Measurements from ENCODE around the gene SNX33.
"Not testable (repeated sequence)": the region's sequence is repeated elsewhere in the genome, so short reads cannot be mapped to it uniquely, and the experiment has no call there.

The SNX33 gene

DNA sequence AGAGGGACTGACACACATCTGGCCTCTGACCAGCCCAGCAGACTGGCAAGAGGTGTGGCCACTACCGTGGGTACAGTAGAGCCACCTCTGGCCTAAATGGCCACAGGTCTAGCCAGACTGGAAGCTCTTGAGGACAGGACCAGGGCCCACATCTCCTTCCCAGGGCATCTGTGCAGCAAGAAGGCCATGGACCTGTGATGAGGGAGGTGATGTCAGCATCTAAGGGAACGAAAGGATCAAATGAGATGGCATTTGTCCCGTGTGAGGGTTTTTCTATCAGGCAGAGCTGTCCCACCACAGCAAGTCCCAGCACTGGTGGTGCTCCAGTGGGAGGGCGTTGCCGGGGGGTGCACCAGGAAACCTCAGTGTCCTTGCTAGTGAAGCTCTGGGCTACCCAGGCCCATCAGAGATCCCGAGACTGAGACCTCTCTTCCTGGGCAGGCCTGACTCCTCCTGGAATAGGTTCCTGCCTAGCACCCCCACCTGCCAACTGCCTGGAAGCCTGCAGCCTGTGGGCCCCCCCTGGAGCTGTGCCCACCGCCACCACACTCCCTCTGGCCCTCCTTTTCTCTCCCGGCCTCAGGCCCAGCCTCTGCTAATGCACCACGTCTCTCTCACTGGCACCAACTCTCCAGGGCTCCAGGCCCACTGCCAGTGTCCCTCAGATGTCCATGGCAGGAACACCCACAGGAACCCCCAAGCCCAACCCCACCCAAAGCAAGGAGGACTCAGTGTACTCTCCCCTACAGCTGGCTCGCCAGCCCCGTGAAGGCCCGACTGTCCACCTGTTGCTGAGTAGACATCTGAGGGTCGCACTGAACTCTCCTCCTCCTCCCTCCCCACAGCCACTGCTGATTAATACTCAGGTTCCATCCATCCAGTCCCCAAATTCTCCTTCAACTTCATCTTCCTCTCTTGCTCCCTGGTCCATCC, 53.6 kb downstream of the SNX33 start:
- not testable (repeated sequence) for DNase-seq

DNA sequence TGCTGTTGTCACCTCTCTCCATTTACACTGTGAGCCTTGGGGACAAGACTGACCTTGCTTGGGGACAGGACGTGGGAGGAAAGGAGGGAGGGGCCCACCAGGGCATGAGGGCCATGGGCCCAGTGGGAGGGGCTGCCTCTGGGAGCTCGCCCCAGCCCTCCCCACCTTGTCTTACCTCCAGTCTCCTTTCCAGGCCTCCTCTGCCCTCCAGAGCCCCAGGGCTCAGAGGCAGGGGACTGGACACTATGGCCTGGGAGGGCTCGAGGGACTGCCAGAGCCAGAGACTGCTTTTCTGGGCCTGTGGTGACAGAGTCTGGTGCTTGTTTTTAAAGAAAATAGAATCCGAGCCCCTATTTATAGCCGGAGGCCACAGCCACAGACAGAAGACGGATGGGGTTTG, 54.7 kb downstream of the SNX33 start:
- no peak for DNase-seq

DNA sequence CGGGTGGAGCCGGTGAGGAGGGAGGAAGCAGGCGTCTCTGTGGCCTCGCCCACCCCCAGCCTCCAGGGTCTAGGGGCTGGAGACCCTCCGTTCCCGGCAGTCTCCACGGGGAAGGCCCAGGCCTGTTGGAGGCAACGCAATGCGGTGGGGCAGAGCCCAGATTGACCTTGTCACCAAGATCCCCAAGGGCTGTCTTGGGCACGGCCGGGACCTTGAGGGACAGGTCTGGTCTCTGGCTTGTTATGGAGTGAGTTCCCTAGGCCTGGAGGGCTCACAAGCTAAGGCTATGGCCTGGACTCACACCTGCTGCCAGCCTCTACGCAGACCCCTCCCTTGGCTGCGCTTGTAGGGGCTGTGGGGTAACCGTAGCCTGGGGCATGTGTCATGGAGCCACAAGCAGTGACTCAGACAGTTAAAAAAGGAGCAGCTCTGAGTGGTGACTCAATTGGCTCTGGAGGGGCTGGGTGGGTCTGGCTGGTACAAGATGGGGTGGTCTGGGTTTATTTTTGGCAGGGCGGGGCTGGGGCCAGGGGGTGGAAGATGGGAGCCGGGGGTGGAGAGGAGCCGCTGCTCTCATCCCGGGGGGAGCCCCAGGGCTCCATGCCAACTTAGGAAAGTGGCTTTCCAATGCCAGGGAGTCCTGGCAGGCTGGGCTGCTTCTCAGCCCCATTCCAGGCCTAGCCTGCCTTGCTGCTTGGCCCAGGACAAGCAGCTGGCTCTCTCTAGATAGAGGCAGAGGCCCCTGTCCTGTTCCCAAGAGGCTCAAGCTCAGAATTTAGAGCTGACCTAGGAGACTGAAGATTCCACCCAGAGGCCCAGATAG, 55.9 kb downstream of the SNX33 start:
- not testable (repeated sequence) for DNase-seq

DNA sequence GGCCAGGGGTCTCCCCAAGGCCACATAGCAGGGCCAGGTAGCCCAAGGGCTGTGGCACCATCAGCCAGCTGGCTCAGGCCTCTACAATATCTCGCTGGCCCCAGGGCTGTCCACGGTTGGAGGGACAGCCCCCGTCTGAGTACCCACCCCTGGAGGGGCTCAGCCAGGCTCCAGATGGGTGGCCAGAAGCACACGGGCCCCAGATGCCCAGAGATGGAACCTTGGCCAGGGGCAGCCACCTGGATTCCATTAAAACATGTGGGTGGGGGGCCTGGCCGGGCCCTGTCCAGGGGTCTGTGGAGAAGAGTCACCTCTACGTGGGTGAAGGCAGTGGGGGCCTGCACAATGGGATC, 56.5 kb downstream of the SNX33 start:
- no peak for DNase-seq

DNA sequence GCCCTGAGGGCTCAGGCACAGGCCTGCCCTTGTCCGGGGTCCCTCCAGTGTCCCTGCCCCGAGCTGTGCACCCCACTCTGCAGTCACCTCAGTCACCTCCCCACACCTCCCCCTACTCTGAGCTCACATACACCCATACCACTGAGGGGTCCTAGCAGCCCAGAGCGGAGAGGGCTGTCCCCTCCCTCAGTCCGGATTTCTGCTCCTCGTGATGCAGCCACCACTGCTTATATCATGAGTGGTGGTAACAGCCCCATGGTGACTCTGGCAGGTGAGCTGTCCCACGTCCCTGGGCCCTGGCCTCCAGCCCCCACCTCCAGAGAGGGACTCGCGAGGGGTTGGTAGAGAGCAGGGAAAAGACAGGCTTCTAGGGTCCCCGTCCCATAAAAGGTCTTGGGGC, 56.9 kb downstream of the SNX33 start:
- DNase-seq, result no peak

DNA sequence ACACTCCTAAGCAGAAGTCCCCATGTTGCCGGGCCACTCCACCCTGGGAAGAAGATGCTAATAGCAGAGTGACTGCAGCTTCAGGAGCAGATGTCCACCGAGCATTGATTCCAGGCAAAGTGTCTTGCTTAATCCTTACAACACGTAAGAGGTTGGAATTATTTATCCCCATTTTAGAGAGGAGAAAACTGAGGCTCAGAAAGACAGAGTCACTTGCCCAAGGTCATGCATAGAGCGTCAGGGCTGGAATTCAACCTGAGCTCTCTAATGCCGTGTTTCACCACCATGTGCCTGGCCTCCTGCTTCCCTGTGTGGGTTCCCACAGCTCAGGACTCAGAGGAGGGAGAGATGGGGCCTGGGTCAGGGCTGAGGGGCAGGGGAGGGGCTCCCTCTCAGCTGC, 57.7 kb downstream of the SNX33 start:
- DNase-seq, result not testable (repeated sequence)

DNA sequence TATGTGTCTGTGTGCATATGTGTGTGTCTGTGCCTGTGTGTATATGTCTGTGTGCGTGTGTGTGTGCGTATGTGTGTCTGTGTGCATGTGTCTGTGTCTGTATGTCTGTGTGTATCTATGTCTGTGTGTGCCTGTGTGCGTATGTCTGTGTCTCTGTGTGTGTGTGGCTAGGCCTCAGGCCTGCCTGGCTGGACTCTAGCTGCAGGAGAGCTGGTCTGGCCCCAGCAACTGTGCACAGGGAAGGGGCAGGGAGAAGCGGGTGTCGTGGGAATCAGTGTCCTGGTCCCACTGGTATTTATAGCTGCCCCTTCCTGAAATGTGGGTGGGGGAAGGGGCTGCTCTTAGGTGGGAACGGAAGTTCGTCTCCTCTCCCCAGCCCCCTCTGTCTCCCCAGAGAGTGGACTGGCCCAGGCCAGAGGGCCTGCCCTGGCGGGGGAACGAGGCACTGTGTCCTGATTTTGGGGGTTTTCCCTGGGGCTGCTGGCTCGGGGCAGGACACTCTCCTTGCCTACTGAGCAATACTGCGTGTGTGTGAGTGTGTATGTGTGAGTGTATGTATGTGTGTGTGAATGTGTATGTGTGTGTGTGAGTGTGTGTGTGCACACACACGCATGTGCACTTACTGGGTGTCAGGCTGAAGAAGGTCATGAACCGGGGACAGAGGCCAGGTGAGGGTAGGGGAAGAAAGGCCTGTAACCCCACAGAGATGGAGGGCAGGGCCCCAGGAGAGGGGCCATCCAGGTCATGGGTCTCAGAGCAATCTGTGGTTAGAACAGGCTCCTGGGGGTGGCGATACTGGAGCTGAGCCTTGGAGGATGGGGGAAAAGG, 58.4 kb downstream of the SNX33 start:
- DNase-seq, result no peak

DNA sequence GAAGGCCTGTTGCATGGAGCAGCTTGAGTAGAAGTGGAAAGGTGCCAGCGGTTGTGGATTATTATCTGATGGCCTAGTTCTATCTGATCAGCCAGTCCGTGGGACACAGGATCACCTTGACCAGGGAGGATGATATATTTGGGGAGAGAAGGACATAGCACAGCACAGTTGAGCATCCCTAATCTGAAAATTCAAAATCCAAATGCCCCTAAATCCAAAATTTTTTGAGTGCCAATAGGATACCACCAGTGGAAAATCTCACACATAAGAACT, 58.9 kb downstream of the SNX33 start:
- no peak for DNase-seq

DNA sequence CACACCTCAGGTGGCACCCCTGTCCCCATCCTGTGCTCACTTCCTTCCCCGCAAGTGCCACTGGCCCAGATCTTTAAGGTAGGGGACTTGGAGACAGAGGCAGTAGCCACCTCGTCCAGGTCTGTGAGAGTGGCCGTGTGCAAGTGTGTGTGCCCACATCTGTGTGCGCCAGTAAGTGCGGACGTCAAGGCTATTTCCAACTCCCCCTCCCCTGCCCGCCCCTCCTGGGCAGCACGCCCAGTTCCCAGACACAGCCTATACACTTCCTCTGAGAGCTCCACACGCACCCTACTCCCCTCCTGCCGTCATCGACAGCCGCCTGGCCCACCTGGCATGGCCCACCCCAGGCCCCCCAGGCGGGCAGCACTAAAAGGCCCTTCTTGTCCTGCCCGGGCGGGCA, 61.7 kb downstream of the SNX33 start:
- DNase-seq, result not testable (repeated sequence)

DNA sequence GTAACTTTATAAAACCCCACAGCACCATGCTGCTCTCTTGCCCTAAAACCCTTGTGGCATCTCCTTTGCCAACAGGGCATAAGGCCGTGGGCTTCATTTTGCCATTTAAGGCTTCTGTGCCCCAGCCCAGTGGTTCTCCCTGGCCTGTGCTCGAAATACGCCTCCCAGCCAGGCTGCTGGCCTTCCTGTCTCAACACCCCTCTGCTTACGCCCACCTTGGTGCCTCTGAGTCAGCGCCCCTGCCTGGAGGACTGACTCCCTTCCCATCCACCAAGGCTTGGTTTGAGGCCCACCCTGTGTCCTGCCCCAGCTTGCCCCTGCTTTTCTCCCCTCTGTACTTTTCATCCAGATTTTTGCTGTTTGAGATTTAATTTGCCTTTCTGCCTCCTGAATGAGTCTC, 63.2 kb downstream of the SNX33 start:
- not testable (repeated sequence) for DNase-seq

DNA sequence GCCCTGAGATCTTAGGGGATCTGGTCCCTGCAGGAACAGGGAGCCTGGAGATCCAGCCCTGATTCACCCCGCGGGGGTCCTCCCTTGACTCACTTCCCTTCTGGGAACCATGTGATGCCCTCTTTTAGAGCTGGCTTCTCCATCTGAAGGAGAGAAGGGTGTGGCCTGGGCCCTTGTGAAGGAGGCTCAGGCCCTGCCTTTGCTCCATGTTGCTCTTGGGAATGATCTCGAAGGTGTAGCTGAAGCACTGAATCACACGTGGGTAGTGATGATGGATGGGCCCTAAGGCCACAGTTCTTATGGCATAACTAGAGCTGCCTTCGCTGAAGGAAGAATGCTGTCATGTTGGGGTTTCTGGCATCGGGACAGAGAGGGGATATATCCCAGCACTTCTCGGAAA, 63.8 kb downstream of the SNX33 start:
- not testable (repeated sequence) for DNase-seq
